ENCODE data around the gene PNPLA3. TPM values are rescaled to one million over a fixed set of nuclear protein-coding genes. Genes with fewer than 3 reads are reported as not detected.

PNPLA3 gene
- total RNA-seq, 1 experiment from 2014 or later = 7.3 TPM

GRCh38 chr22:43985532-43985931 lies 61.9 kb downstream of the PNPLA3 start:
- H3K4me3 ChIP-seq (replicated peaks in 1 of 2; ENCODE audit: low read depth in 1 of 2, low read length in 2 of 2) = no peak overlapping the region
- no peaks in the 10 kb centered on the region for H4K20me1 ChIP-seq (ENCODE audit: insufficient read depth)
- no peak overlapping the region for H2AFZ ChIP-seq (ENCODE audit: low read depth, low read length, poor library complexity, severe bottlenecking)
- ChIA-PET POLR2A (no interaction called here), CTCF (no interaction called here), RAD21 (ENCODE audit: low non-redundant PET in 1 of 2, low total read pairs in 2 of 2, uncharacterized antibody in 2 of 2, unreplicated experiment in 2 of 2) (no interaction called here)
- ATAC-seq (no peak), DNase-seq (ENCODE audit: low read depth, low spot score) (no peak)
- H3K9me2 ChIP-seq (ENCODE audit: insufficient read depth) = no peaks in the 10 kb centered on the region
- H3K36me3 ChIP-seq (ENCODE audit: control insufficient read depth in 1 of 2, insufficient read depth in 2 of 2, low read length in 2 of 2) = peaks cover 11 to 37% of the 10 kb centered on the region in 2 experiments; a peak in 3 of 4 replicates
- no peak overlapping the region for H3K27ac ChIP-seq (ENCODE audit: low read depth, low read length)
- H3K4me1 ChIP-seq (ENCODE audit: control insufficient read depth in 1 of 2, insufficient read depth in 2 of 2, low read length in 2 of 2) = no peaks in the 10 kb centered on the region
- H3K9me3 ChIP-seq (ENCODE audit: control insufficient read depth in 1 of 2, insufficient read depth in 1 of 2, low read depth in 1 of 2, low read length in 2 of 2) = no peaks in the 10 kb centered on the region
- no TSS peak for BruUV-seq (replicated peaks)
- no peaks in the 10 kb centered on the region for H3K27me3 ChIP-seq (ENCODE audit: insufficient read depth, low read length)
- TF ChIP-seq EZH2phosphoT487 (IDR thresholded peaks at IDR 0.05; ENCODE audit: borderline replicate concordance) = no peak
- no peak for TF ChIP-seq ZBTB33 (IDR thresholded peaks at IDR 0.05; ENCODE audit: extremely low read depth, insufficient replicate concordance, low read length)
- TF ChIP-seq EGR1 (IDR thresholded peaks at IDR 0.05; ENCODE audit: low read depth) = no peak
- no peak for TF ChIP-seq CBX3 (IDR thresholded peaks at IDR 0.05; ENCODE audit: low read depth)
- TF ChIP-seq JUND (IDR thresholded peaks at IDR 0.05) = no peak
- TF ChIP-seq POLR2AphosphoS5 (IDR thresholded peaks at IDR 0.05; ENCODE audit: low read depth, low read length) = no peak
- no peak for TF ChIP-seq RAD21 (IDR thresholded peaks at IDR 0.05; ENCODE audit: low read depth)
- no peak for TF ChIP-seq ZNF274 (IDR thresholded peaks at IDR 0.05; ENCODE audit: low read depth, low read length)
- TF ChIP-seq SP1 (IDR thresholded peaks at IDR 0.05; ENCODE audit: low read depth) = no peak
- TF ChIP-seq MAX (IDR thresholded peaks at IDR 0.05) = no peak
- TF ChIP-seq TCF7L2 (IDR thresholded peaks at IDR 0.05; ENCODE audit: borderline replicate concordance, extremely low read depth, insufficient read depth, insufficient read length) = no peak
- TF ChIP-seq ZFX (IDR thresholded peaks at IDR 0.05) = no peak
- TF ChIP-seq CTCF (IDR thresholded peaks at IDR 0.05 in 2 of 3, conservative IDR thresholded peaks at IDR 0.05 in 1 of 3; ENCODE audit: borderline replicate concordance in 1 of 3, insufficient read depth in 1 of 3, low read depth in 2 of 3, low read length in 2 of 3) = no peak
- TF ChIP-seq EZH2 (IDR thresholded peaks at IDR 0.05) = no peak
- no peak for TF ChIP-seq SIN3A (IDR thresholded peaks at IDR 0.05; ENCODE audit: low read depth)
- TF ChIP-seq YY1 (IDR thresholded peaks at IDR 0.05; ENCODE audit: extremely low read depth, insufficient replicate concordance, low read depth, low read length) = no peak
- TF ChIP-seq REST (IDR thresholded peaks at IDR 0.05; ENCODE audit: low read depth) = no peak
- no peak for TF ChIP-seq POLR2A (IDR thresholded peaks at IDR 0.05; ENCODE audit: borderline replicate concordance, extremely low read depth, insufficient read depth, insufficient read length)
- H3K4me2 ChIP-seq (ENCODE audit: low read length) = no peak overlapping the region
- intact Hi-C loops (cut with micrococcal nuclease) = no loop called here
- H3K79me2 ChIP-seq (ENCODE audit: insufficient read depth, low read length) = no peaks in the 10 kb centered on the region
- no peak overlapping the region for H3K9ac ChIP-seq (ENCODE audit: low read length)

All from HCT116 (cell line).